Mesendoderm (in vitro differentiated cells): ENCODE measurements around the gene NSD2.

ENCODE experiments used
- DNase-seq: peaks from one replicate; pipeline ENCODE4 v3.0.0; 2013
- H2AK5ac ChIP-seq: 2 replicates; pipeline ENCODE4 v1.6.1; 2013; ENCODE audit warnings: low read length, inconsistent platforms
- H2BK120ac ChIP-seq: 2 replicates; pipeline ENCODE4 v1.6.1; 2013; ENCODE audit warnings: low read depth, mild to moderate bottlenecking, low read length, moderate library complexity, mixed read lengths
- H2BK15ac ChIP-seq: replicated peaks from 2 replicates; pipeline ENCODE4 v1.6.1; 2013; ENCODE audit warnings: low read depth, mild to moderate bottlenecking, moderate library complexity
- H2BK5ac ChIP-seq: 2 replicates; pipeline ENCODE4 v1.6.1; 2013; ENCODE audit warnings: low read length, inconsistent platforms
- H3K18ac ChIP-seq: 2 replicates; pipeline ENCODE4 v1.6.1; 2013; ENCODE audit warnings: mild to moderate bottlenecking, low read length, mixed read lengths
- H3K23ac ChIP-seq: one replicate; pipeline ENCODE4 v1.6.1; 2013; ENCODE audit warnings: low read length
- H3K27ac ChIP-seq: 2 replicates; pipeline ENCODE4 v1.5.1; 2013; ENCODE audit warnings: low read depth, mild to moderate bottlenecking, inconsistent platforms, low read length, moderate library complexity
- H3K27me3 ChIP-seq: 2 replicates; pipeline ENCODE4 v1.6.1; 2013; ENCODE audit warnings: low read length, control low read depth, mild to moderate bottlenecking, inconsistent platforms; ENCODE audit not compliant: insufficient read depth, poor library complexity
- H3K36me3 ChIP-seq: 2 replicates; pipeline ENCODE4 v1.6.1; 2013; ENCODE audit warnings: low read length, inconsistent platforms; ENCODE audit not compliant: control insufficient read depth, insufficient read depth
- H3K4ac ChIP-seq: one replicate; pipeline ENCODE4 v1.6.1; 2013; ENCODE audit warnings: low read depth, mild to moderate bottlenecking, low read length, moderate library complexity
- H3K4me1 ChIP-seq: 2 replicates; pipeline ENCODE4 v1.6.1; 2013; ENCODE audit warnings: low read depth, low read length, inconsistent platforms; ENCODE audit not compliant: control insufficient read depth
- H3K4me2 ChIP-seq: 2 replicates; pipeline ENCODE4 v1.6.1; 2013; ENCODE audit warnings: low read length
- H3K4me3 ChIP-seq: 2 replicates; pipeline ENCODE4 v1.5.1; 2013; ENCODE audit warnings: mild to moderate bottlenecking, low read length
- H3K56ac ChIP-seq: one replicate; pipeline ENCODE4 v1.6.1; 2013; ENCODE audit warnings: low read length
- H3K79me1 ChIP-seq: 2 replicates; pipeline ENCODE4 v1.6.1; 2013; ENCODE audit warnings: low read length, inconsistent platforms
- H3K79me2 ChIP-seq: 2 replicates; pipeline ENCODE4 v1.6.1; 2013; ENCODE audit warnings: mild to moderate bottlenecking, low read length; ENCODE audit not compliant: control insufficient read depth, insufficient read depth
- H3K9ac ChIP-seq: 2 replicates; pipeline ENCODE4 v1.6.1; 2013; ENCODE audit warnings: low read length, inconsistent platforms
- H4K5ac ChIP-seq: one replicate; pipeline ENCODE4 v1.6.1; 2013; ENCODE audit warnings: low read length
- H4K8ac ChIP-seq: one replicate; pipeline ENCODE4 v1.6.1; 2013; ENCODE audit warnings: low read depth, mild to moderate bottlenecking, control low read depth, low read length, moderate library complexity
- WGBS: extraction: QIAGEN DNeasy Blood & Tissue Kit; methylation state at CpG from one replicate; pipeline ENCODE4 v1.1.7; 2013; ENCODE audit warnings: low lambda C conversion rate, missing lambda C conversion rate; ENCODE audit not compliant: insufficient coverage; ENCODE audit errors: extremely low coverage; 5-methylcytosine and 5-hydroxymethylcytosine counted together

The NSD2 gene

GRCh38 chr4:1870328-1870577 lies 940 bp upstream of the NSD2 start:
- Histone ChIP-seq H3K4ac (no peak overlapping the region), H3K4me1 (peaks cover 3% of the 10 kb centered on the region), H4K8ac (no peak overlapping the region), H2BK15ac (no peak overlapping the region), H3K79me2 (peaks cover 32% of the 10 kb centered on the region), H3K4me2 (peak overlapping the region; percentile 91), H2AK5ac (no peak overlapping the region), H2BK5ac (no peak overlapping the region), H3K23ac (no peak overlapping the region), H3K36me3 (no peaks in the 10 kb centered on the region), H3K18ac (peak overlapping the region; percentile 85), H3K27ac (peak overlapping the region; percentile 93), H3K56ac (peak overlapping the region; percentile 99), H3K27me3 (peaks cover 14% of the 10 kb centered on the region), H4K5ac (no peak overlapping the region), H3K9ac (peak overlapping the region; percentile 96), H2BK120ac (no peak overlapping the region), H3K4me3 (peak overlapping the region; percentile 41), H3K79me1 (peaks cover 10% of the 10 kb centered on the region)
- DNase-seq, result peak; percentile 93
- WGBS, result no CpG with 5 or more reads among the region's 22 CpGs

- peak; percentile 47 for DNase-seq
Observed at GRCh38 chr4:1871471-1872021, 353 bp downstream of the NSD2 start.

GRCh38 chr4:1872870-1873269 lies 1.7 kb downstream of the NSD2 start:
- Histone ChIP-seq H3K27ac (no peak overlapping the region), H4K5ac (no peak overlapping the region), H2AK5ac (no peak overlapping the region), H3K4me1 (peaks cover 3% of the 10 kb centered on the region), H3K4me3 (no peak overlapping the region), H3K23ac (no peak overlapping the region), H3K27me3 (no peaks in the 10 kb centered on the region), H3K36me3 (no peaks in the 10 kb centered on the region), H3K56ac (no peak overlapping the region), H3K79me2 (peaks cover 52% of the 10 kb centered on the region), H3K18ac (no peak overlapping the region), H2BK15ac (no peak overlapping the region), H2BK5ac (no peak overlapping the region), H3K4ac (no peak overlapping the region), H3K4me2 (no peak overlapping the region), H4K8ac (no peak overlapping the region), H2BK120ac (no peak overlapping the region), H3K79me1 (peaks cover 20% of the 10 kb centered on the region), H3K9ac (peak overlapping the region; percentile 6)
- no peak for DNase-seq
- no CpG with 5 or more reads among the region's 3 CpGs for WGBS

More at GRCh38 chr4:1871471-1872021, 353 bp downstream of the NSD2 start:
- peaks cover 39% of the 10 kb centered on the region for H3K79me2 ChIP-seq
- peak overlapping the region; percentile 99 for H2BK120ac ChIP-seq
- H3K27ac ChIP-seq, result peak overlapping the region; percentile 98
- peak overlapping the region; percentile 86 for H3K9ac ChIP-seq
- H3K4me2 ChIP-seq, result no peak overlapping the region
- no peak overlapping the region for H2BK15ac ChIP-seq
- H4K8ac ChIP-seq, result peak overlapping the region; percentile 99
- peak overlapping the region; percentile 100 for H3K4ac ChIP-seq
- peak overlapping the region; percentile 100 for H3K18ac ChIP-seq
- WGBS, result no CpG with 5 or more reads among the region's 79 CpGs
- peaks cover 3% of the 10 kb centered on the region for H3K4me1 ChIP-seq
- H3K23ac ChIP-seq, result no peak overlapping the region
- no peak overlapping the region for H4K5ac ChIP-seq
- peak overlapping the region; percentile 91 for H3K56ac ChIP-seq
- H3K79me1 ChIP-seq, result peaks cover 13% of the 10 kb centered on the region
- no peak overlapping the region for H2AK5ac ChIP-seq
- no peaks in the 10 kb centered on the region for H3K36me3 ChIP-seq
- H2BK5ac ChIP-seq, result no peak overlapping the region
- H3K4me3 ChIP-seq, result peak overlapping the region; percentile 84
- peaks cover 6% of the 10 kb centered on the region for H3K27me3 ChIP-seq

DNA sequence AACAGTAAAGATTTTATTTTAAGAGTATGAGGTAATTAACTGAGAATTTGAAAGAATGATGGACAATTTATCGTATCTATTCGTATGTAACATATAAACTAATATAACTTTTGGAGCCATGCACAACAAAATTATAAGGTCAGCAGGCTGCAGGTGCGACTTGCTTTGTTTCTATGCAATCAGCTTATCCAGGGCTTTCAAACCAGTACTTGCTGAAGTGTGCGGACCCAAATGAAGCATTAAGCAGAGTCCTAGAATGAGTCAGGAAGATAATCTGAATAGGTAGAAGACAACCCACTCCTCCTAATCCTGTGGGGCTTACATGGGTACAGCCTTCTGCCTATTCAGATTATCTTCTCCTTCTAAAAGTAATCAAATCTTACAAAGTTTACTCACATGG lies 2.1 kb downstream of the NSD2 start:
- H3K36me3 ChIP-seq, result no peaks in the 10 kb centered on the region
- H3K79me1 ChIP-seq, result peaks cover 21% of the 10 kb centered on the region
- no peak overlapping the region for H3K9ac ChIP-seq
- peaks cover 55% of the 10 kb centered on the region for H3K79me2 ChIP-seq
- no peak overlapping the region for H3K4me3 ChIP-seq
- H3K18ac ChIP-seq, result no peak overlapping the region
- H2BK120ac ChIP-seq, result no peak overlapping the region
- no peak overlapping the region for H3K4me2 ChIP-seq
- no peak overlapping the region for H4K5ac ChIP-seq
- DNase-seq, result no peak
- H3K27me3 ChIP-seq, result no peaks in the 10 kb centered on the region
- peaks cover 3% of the 10 kb centered on the region for H3K4me1 ChIP-seq
- H2BK15ac ChIP-seq, result no peak overlapping the region
- H3K4ac ChIP-seq, result no peak overlapping the region
- no peak overlapping the region for H3K27ac ChIP-seq
- 100% methylated on average over 2 of the region's 4 CpGs for WGBS
- H3K56ac ChIP-seq, result no peak overlapping the region
- no peak overlapping the region for H3K23ac ChIP-seq
- H4K8ac ChIP-seq, result no peak overlapping the region
- no peak overlapping the region for H2AK5ac ChIP-seq
- no peak overlapping the region for H2BK5ac ChIP-seq

GRCh38 chr4:1873776-1874175 lies 2.6 kb downstream of the NSD2 start:
- Histone ChIP-seq H3K4me1 (peaks cover 3% of the 10 kb centered on the region), H3K79me2 (peaks cover 60% of the 10 kb centered on the region), H2BK5ac (no peak overlapping the region), H3K4ac (no peak overlapping the region), H3K56ac (no peak overlapping the region), H3K4me2 (no peak overlapping the region), H3K27me3 (no peaks in the 10 kb centered on the region), H3K27ac (no peak overlapping the region), H4K8ac (no peak overlapping the region), H3K23ac (no peak overlapping the region), H3K36me3 (no peaks in the 10 kb centered on the region), H3K9ac (no peak overlapping the region), H2BK120ac (no peak overlapping the region), H3K79me1 (peaks cover 26% of the 10 kb centered on the region), H3K18ac (no peak overlapping the region), H2BK15ac (no peak overlapping the region), H2AK5ac (no peak overlapping the region), H3K4me3 (no peak overlapping the region), H4K5ac (no peak overlapping the region)
- no CpG with 5 or more reads among the region's 3 CpGs for WGBS
- no peak for DNase-seq

- Histone ChIP-seq H3K56ac (no peak overlapping the region), H3K18ac (no peak overlapping the region), H3K4me2 (no peak overlapping the region), H3K9ac (no peak overlapping the region), H2BK5ac (no peak overlapping the region), H3K23ac (no peak overlapping the region), H2BK15ac (no peak overlapping the region), H2AK5ac (no peak overlapping the region), H3K4me3 (no peak overlapping the region), H3K27ac (no peak overlapping the region), H3K79me1 (peaks cover 28% of the 10 kb centered on the region), H3K4me1 (peaks cover 3% of the 10 kb centered on the region), H4K5ac (no peak overlapping the region), H4K8ac (no peak overlapping the region), H3K27me3 (no peaks in the 10 kb centered on the region), H3K79me2 (peaks cover 62% of the 10 kb centered on the region), H2BK120ac (no peak overlapping the region), H3K36me3 (no peaks in the 10 kb centered on the region), H3K4ac (no peak overlapping the region)
- DNase-seq, result no peak
- WGBS, result no CpG with 5 or more reads among the region's 3 CpGs
Observed at GRCh38 chr4:1874201-1874600, 3.0 kb downstream of the NSD2 start.
